Breast epithelium (tissue), 4 donors: ENCODE measurements around the gene PPP2R2B. TPM values are rescaled to one million over a fixed set of nuclear protein-coding genes. Genes with fewer than 3 reads are reported as not detected.
A peak's percentile ranks its signal among the peaks of the same experiment; 100 is the strongest.

Source experiments
- DNase-seq, 2 donors: peaks; one replicate each; pipeline ENCODE4 v3.0.0-alpha.2; 2019; ENCODE audit warnings: low spot score in 2 of 2
- H3K27ac ChIP-seq, 2 donors: fragments of 200-600 bp; sonication (generic) in 1 of 2; one replicate each; pipeline ENCODE4 v1.5.1; 2016 to 2019; ENCODE audit warnings: mild to moderate bottlenecking in 1 of 2
- H3K27me3 ChIP-seq, 2 donors: fragments of 200-600 bp; sonication (generic) in 1 of 2; one replicate each; pipeline versions ENCODE4 v1.5.1 to v1.6.0; 2017 to 2019; ENCODE audit warnings: control low read depth in 1 of 2, mild to moderate bottlenecking in 1 of 2
- H3K36me3 ChIP-seq: fragments of 200-600 bp; one replicate; pipeline ENCODE4 v1.5.1; 2019
- H3K4me1 ChIP-seq, 2 donors: fragments of 200-600 bp; sonication (generic); one replicate each; pipeline ENCODE4 v1.5.1; 2016 to 2019; ENCODE audit warnings: control low read depth in 1 of 2
- H3K4me3 ChIP-seq, 3 donors: fragments of 200-600 bp; sonication (generic); 1 replicate in 2 of 3; 2 replicates in 1 of 3; pipeline ENCODE4 v1.5.1; 2016 to 2019; ENCODE audit warnings: mild to moderate bottlenecking in 3 of 3, moderate library complexity in 2 of 3
- H3K9me3 ChIP-seq, 2 donors: fragments of 200-600 bp; sonication (generic) in 1 of 2; one replicate each; pipeline ENCODE4 v1.5.1; 2016 to 2019; ENCODE audit warnings: control low read depth in 1 of 2
- POLR2A ChIP-seq: fragments of 450-650 bp; IDR thresholded peaks from one replicate; pipeline ENCODE4 v1.6.1; 2016; ENCODE audit warnings: antibody characterized with exemption, mild to moderate bottlenecking, moderate library complexity
- POLR2AphosphoS5 ChIP-seq, 3 donors: sonication (generic); formaldehyde crosslinking; IDR thresholded peaks; one replicate each; pipeline ENCODE4 v1.6.1; 2017; ENCODE audit warnings: antibody characterized with exemption in 3 of 3
- intact Hi-C: fragments of 100-400 bp; cut with DNase I; formaldehyde crosslinking; loops from one replicate; pipeline ENCODE4 v1.15.1; 2023; ENCODE audit warnings: low total_unique reads
- total RNA-seq, 3 donors: library from RNA; depleted of rRNA; stranded (reverse); fragments of >200 nt; gene quantifications; one replicate each; pipeline ENCODE4 v1.1.0, GENCODE V29; 2016
- TF ChIP-seq, protein P1 (sequence below), 3 donors: fragments of 450-650 bp; IDR thresholded peaks; one replicate each; pipeline ENCODE4 v1.5.1; 2016 to 2017; ENCODE audit warnings: antibody characterized with exemption in 3 of 3, mild to moderate bottlenecking in 3 of 3, moderate library complexity in 3 of 3

PPP2R2B gene
- total RNA-seq, 3 donors from 2014 or later: 0.33 to 1.8 (median 1.6) TPM

DNA sequence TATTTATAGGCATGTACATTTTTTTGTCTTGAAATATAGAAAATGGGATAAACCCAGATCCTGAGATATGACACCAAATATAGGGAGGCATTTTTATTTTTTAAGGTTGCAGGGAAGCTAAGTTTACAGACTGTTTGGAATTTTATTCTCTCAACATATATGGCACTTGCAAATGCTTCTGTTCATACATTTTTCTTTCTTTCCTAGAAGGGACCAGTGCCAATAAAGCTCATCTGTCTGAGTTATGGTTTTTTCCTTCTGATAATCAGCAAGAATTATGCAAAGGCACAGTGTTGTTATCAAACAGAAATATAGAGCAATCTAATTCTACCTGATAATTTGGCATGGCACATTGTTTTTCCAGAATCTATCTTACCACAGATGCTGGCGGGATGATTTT lies 205.7 kb downstream of the PPP2R2B start:
- no peak overlapping the region for H3K27ac ChIP-seq
- H3K9me3 ChIP-seq: no peaks in the 10 kb centered on the region
- intact Hi-C loops: no loop called here
- H3K4me1 ChIP-seq: no peaks in the 10 kb centered on the region
- DNase-seq: no peak
- TF ChIP-seq, protein P1, sequence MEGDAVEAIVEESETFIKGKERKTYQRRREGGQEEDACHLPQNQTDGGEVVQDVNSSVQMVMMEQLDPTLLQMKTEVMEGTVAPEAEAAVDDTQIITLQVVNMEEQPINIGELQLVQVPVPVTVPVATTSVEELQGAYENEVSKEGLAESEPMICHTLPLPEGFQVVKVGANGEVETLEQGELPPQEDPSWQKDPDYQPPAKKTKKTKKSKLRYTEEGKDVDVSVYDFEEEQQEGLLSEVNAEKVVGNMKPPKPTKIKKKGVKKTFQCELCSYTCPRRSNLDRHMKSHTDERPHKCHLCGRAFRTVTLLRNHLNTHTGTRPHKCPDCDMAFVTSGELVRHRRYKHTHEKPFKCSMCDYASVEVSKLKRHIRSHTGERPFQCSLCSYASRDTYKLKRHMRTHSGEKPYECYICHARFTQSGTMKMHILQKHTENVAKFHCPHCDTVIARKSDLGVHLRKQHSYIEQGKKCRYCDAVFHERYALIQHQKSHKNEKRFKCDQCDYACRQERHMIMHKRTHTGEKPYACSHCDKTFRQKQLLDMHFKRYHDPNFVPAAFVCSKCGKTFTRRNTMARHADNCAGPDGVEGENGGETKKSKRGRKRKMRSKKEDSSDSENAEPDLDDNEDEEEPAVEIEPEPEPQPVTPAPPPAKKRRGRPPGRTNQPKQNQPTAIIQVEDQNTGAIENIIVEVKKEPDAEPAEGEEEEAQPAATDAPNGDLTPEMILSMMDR (IDR thresholded peaks at IDR 0.05): no peak
- TF ChIP-seq POLR2A (no peak), POLR2AphosphoS5 (IDR thresholded peaks at IDR 0.05) (no peak)
- no peak overlapping the region for H3K4me3 ChIP-seq
- no peaks in the 10 kb centered on the region for H3K36me3 ChIP-seq
- H3K27me3 ChIP-seq: no peaks in the 10 kb centered on the region

DNA sequence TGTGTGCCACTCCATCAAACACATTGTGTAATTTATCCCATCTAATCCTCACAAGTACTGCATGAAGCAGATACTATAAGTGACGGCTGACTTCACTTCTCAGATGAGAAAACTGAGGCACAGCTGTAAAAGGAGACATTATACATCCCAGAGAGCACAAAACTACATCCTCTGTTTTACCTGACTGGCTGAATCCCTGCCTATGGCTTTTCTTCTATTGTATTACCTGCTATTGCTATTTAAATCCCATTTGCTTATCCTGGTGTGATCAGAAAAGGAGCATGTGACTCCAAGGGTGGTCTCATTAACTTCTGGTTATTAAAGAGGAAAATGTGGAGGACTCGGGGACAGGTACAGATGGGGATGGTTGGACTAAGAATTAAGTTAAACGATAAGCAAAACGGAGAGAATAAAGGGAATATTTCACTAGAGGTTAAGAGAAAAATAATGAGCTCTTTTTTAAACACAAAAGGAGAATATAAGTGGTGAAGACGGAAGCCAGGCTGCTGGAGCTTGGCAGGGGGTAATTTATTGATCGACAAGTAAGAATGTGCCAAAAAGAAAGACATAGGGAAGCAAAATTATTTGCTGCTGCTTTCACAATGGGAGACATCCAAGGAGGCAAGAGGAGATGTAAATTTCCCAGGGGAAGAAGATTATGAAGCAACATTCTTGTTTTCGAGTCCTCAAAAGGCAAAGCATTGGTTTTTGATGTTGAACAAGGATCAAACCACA lies 206.8 kb downstream of the PPP2R2B start:
- TF ChIP-seq POLR2AphosphoS5 (IDR thresholded peaks at IDR 0.05): no peak
- no peak for TF ChIP-seq POLR2A
- TF ChIP-seq, protein P1 (IDR thresholded peaks at IDR 0.05): no peak
- no peak for DNase-seq
- no peaks in the 10 kb centered on the region for H3K36me3 ChIP-seq
- intact Hi-C loops: no loop called here
- H3K9me3 ChIP-seq: no peaks in the 10 kb centered on the region
- H3K4me1 ChIP-seq: no peaks in the 10 kb centered on the region
- H3K4me3 ChIP-seq: no peak overlapping the region
- no peak overlapping the region for H3K27ac ChIP-seq
- H3K27me3 ChIP-seq: no peaks in the 10 kb centered on the region

DNA sequence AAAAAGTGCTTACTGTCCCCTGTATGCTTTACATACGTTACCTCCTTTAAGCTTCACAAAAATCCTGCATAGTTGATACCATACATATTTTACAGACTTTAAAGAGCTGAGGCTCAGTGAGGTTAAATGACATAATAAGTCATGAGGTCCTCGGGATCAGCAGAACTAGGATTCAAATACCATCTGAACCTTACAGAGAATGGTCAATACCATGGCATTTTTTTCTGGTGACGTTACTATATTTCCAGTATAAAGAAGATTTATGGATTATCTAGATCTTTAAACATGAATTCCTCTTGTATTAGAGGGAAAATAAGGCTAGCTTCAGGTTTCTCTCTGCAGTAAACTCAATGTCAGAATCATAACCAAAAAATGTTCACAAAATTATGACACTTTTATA lies 208.9 kb downstream of the PPP2R2B start:
- H3K36me3 ChIP-seq: no peaks in the 10 kb centered on the region
- no peaks in the 10 kb centered on the region for H3K27me3 ChIP-seq
- no peak for TF ChIP-seq POLR2AphosphoS5 (IDR thresholded peaks at IDR 0.05)
- TF ChIP-seq POLR2A: no peak
- TF ChIP-seq, protein P1 (IDR thresholded peaks at IDR 0.05): no peak
- DNase-seq: no peak
- intact Hi-C loops: no loop called here
- H3K9me3 ChIP-seq: no peaks in the 10 kb centered on the region
- no peaks in the 10 kb centered on the region for H3K4me1 ChIP-seq
- no peak overlapping the region for H3K4me3 ChIP-seq
- no peak overlapping the region for H3K27ac ChIP-seq

DNA sequence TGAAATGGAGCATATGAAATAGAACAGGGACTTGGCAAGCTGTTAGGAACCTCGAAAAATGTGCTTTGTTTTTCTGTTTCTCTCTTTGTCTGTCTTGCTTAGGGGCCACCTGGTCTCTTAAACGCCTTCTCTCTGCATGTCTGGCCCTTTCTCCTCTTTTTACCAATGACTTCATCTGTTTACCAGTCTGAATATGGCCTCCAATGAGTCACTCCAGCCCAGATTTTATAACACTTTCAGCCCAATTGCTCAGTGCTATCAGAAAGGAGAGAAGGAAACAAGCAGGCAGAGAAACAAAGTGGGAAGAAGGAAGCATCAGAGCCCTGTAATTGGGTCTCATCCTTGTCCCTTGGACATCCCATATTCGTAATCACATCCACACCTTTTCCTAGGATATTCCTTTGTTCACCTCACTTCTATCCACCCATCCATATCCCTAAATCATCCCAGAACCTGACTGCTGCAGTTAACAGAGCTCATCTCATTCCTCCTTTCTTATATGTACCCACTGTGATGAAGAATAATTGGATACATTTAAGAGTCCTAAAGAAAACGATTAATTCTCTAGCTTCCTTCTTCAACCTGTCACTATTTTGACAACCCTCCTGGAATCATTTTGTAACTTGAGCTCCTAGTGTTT lies 210.8 kb downstream of the PPP2R2B start:
- Histone ChIP-seq H3K9me3 (no peaks in the 10 kb centered on the region), H3K4me3 (no peak overlapping the region), H3K4me1 (no peaks in the 10 kb centered on the region), H3K36me3 (no peaks in the 10 kb centered on the region), H3K27ac (peak overlapping the region; percentile 10 to 50), H3K27me3 (no peaks in the 10 kb centered on the region)
- no peak for DNase-seq
- intact Hi-C loops: no loop called here
- TF ChIP-seq POLR2AphosphoS5 (IDR thresholded peaks at IDR 0.05): no peak

DNA sequence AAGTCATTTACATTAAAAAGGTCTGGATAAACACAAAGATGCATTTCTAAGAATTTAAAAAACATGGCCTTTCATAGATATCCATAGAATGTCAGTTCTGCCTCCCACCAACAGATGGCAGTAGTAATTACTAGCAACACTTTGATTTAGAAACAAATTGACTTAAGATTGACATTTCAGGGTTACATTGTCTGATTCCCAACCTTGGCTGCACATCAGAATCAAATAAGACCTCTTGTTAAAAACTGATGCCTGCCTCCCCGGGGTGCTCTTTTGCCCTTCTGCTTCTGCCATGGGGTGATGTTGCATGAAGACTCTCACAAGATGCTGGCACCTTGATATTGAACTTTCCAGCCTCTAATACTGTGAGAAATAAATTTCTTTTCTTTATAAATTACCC lies 216.3 kb downstream of the PPP2R2B start:
- no peaks in the 10 kb centered on the region for H3K36me3 ChIP-seq
- no peak overlapping the region for H3K4me3 ChIP-seq
- intact Hi-C loops: no loop called here
- H3K4me1 ChIP-seq: no peaks in the 10 kb centered on the region
- H3K27me3 ChIP-seq: no peaks in the 10 kb centered on the region
- DNase-seq: no peak
- no peak overlapping the region for H3K27ac ChIP-seq
- H3K9me3 ChIP-seq: no peaks in the 10 kb centered on the region
- TF ChIP-seq POLR2AphosphoS5 (IDR thresholded peaks at IDR 0.05): no peak
- TF ChIP-seq, protein P1 (IDR thresholded peaks at IDR 0.05): peak in 2 of 3 donors; percentile 26 to 34
- no peak for TF ChIP-seq POLR2A
